22Rv1 (cell line): Measurements from ENCODE around the gene CCNK.

Experiments
- H3K27ac ChIP-seq: fragments of 450-650 bp; 2 replicates; pipeline ENCODE4 v1.5.1; 2017
- ZFX ChIP-seq: fragments of 450-650 bp; IDR thresholded peaks from 2 replicates; pipeline ENCODE4 v1.6.1; 2017; ENCODE audit warnings: antibody characterized with exemption, borderline replicate concordance
- TF ChIP-seq, protein P1 (sequence below): fragments of 450-650 bp; IDR thresholded peaks from 2 replicates; pipeline ENCODE4 v1.5.1; 2017; ENCODE audit warnings: mild to moderate bottlenecking

The CCNK gene

DNA sequence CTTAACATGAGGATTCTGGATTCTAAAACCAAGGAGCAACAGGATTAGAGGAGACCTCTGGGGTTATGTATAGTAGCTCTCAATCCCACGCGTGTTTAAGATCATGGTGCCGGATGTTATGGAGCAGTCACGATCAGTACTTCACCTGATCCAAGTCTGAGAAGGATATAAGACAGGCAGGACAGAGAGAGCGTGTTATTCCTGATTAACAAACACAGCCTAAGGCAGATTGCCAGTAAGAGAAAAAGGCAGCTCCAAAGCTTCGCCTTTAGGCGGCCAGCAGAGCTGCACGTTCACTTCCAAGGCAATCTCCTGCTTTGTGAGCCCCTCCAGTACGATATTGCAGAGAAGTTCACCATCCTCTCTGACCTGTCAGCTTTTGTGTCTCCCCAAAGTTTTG is 6.0 kb upstream of the CCNK start:
- H3K27ac ChIP-seq, result peak overlapping the region; percentile 3; the same call in 1 of the 2 replicates
- no peak for TF ChIP-seq ZFX
- TF ChIP-seq, protein P1, sequence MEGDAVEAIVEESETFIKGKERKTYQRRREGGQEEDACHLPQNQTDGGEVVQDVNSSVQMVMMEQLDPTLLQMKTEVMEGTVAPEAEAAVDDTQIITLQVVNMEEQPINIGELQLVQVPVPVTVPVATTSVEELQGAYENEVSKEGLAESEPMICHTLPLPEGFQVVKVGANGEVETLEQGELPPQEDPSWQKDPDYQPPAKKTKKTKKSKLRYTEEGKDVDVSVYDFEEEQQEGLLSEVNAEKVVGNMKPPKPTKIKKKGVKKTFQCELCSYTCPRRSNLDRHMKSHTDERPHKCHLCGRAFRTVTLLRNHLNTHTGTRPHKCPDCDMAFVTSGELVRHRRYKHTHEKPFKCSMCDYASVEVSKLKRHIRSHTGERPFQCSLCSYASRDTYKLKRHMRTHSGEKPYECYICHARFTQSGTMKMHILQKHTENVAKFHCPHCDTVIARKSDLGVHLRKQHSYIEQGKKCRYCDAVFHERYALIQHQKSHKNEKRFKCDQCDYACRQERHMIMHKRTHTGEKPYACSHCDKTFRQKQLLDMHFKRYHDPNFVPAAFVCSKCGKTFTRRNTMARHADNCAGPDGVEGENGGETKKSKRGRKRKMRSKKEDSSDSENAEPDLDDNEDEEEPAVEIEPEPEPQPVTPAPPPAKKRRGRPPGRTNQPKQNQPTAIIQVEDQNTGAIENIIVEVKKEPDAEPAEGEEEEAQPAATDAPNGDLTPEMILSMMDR, result peak; percentile 26

DNA sequence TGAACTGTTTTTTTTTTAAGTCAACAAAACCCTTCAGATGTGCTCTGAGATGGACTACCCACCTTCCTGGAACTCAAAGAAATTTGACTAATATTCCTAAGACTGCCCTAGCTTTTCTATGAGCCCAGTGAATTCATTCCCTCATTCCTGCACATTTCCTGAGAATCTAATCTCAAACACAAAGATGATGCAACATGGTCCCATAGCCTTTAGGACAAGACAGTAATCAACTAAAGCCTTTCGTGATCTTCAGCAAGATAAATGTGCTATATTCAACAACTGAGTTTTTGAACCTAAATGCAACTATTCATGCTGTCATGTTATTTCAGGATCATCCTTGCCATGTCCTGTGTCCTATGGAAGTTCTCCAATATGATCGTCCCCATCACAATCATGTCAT is 5.5 kb upstream of the CCNK start:
- TF ChIP-seq, protein P1, result no peak
- no peak for TF ChIP-seq ZFX
- H3K27ac ChIP-seq, result peak overlapping the region; percentile 3; the same call in 1 of the 2 replicates

DNA sequence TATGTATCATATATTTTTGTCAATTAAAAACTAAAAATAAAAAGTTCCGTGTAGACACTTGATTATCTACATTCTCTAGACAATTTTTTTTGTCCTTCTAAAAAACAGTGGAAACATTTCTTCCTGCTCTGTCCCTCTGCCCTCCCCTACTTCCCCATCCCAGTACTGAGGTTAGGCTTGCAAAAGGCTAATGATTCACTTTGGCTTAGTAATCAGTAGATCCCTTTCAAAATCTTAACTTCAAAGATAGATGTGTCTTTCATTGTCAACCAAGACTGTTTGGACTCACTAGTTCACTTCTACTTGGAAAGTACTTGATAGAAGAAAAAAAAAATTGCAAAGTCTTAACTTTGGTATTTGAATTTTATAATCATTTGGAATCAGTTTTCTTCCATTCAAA is 4.3 kb upstream of the CCNK start:
- TF ChIP-seq, protein P1, result no peak
- no peak for TF ChIP-seq ZFX
- no peak overlapping the region for H3K27ac ChIP-seq

DNA sequence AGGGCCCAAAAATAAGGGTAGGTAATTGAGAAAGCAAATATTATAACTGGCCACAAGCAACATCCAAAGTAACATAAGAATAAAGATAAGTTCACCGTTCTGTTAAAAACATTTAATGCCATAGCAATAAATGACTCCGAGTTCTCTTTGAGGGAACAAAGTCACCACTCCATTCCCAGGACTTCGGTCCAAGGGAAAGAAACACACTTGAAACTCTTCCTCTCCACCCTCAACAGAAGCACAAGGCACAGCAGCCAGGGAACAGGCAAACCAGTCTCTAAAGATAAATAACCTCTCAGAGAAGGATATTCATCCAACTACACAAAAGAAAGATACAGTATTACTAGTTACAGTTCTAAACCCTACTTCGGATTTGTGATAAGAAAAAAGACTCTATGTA is 3.1 kb upstream of the CCNK start:
- no peak overlapping the region for H3K27ac ChIP-seq
- TF ChIP-seq ZFX, result no peak

DNA sequence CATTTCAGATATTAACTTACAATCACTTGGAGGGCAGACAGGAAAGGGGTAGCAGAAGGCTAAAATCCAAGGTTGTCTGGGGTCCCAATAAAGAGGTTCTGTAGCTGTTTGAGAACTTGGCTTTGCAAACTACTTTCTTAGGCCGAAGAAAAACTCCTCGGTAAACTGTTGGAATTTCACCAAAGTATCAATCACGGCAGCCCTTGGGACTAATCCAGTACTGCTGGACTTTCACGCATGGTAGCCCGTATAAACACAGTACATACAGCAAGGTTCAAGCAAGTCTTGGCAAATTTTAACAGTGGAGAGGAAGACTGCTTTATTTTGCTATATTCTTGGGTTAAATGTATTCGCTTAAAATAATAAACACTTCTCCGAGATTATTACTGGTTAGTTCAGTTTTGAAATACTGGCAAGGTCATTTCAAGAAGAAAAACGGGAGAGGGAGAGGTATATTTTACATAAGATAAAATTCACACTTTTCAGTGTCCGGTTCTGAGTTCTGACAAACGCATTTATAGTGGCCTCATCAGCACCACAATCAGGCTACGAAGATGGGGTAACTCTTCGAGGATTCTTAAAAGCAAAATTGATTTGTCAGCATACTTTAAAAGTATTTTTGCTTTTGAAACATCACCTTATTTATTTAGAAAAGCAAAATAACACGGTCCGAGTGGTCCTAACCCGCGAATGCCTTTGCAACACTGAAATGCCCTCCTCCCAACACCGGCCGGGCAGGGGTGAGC is 1.9 kb upstream of the CCNK start:
- H3K27ac ChIP-seq, result peak overlapping the region; percentile 81
- no peak for TF ChIP-seq ZFX
- TF ChIP-seq, protein P1, result no peak

DNA sequence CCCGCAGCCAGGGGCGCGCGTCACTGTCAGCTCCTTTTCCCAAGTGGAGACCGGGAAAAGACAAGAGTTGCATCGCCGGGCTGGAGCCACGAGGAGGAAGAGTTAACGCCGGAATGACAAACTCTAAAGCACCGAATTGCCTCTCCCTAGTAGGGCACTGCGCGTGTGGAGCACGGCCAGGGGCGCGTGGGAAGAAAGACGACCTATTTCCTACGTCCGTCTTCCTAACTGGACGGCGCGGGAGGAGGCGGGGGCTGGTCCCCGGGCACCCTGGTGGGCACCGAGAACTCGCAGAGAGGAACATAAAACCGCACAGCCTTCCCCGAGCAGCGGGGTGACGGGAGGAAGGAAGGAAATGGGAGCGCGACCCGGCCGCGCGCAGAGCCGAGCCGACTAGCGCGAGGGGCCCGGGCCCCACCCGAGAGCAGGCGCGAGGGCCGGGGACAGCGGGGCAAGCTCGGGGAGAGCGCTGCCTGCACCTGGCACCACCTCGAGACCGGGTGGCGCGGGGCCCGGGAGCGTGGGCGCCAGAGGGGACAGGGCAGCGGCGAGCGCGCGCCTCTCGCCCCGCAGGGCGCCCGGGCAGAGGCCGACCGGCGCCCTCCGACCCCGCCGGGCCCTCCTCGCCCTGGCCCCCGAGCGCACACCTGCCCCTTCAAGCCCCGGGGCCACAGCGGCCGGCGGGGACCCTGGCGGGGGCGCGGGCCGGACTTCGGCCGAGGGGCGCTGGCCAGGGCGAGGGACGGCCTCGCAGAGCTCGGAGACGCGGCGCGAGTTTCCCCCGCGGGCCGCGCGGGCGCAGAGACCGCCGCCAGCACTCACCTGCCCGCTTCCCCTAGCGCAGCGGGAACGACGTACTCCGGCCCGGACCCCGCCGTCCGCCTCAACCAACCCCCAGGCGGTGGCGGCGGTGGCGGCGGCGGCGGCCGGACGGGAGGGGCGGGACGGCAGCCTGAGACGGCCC is 1.0 kb upstream of the CCNK start, which contains the start of gene SETD3:
TSS of gene SETD3 (minus strand) at position 954 of the 964 bp plus-strand sequence. CDS start 15,054 bp downstream, outside the sequence.
- no peak for TF ChIP-seq ZFX
- TF ChIP-seq, protein P1, result no peak
- peak within 1 kb of the TSS; percentile 81 for H3K27ac ChIP-seq

DNA sequence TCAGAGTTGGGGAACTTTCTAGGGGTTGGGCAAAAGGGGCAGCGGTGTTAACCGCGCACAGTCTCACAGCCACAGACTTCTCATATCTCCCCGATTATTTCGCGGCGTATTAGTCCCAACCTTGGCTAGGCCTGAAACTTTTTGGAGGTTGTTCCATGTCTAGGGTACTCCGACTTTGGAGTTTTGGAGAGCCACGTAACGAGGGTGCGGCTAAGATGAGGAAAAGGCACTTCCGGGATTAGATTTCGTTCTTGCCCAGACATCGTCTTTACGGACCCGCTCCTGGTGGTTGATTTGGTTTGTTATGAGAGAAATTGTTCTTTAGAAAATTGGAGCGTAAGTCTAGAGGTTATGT is 513 bp downstream of the CCNK start:
- no peak for TF ChIP-seq ZFX
- TF ChIP-seq, protein P1, result no peak
- H3K27ac ChIP-seq, result peak overlapping the region; percentile 81
